HCT116 (cell line): ENCODE data around the gene FMOD. TPM values are rescaled to one million over a fixed set of nuclear protein-coding genes. Genes with fewer than 3 reads are reported as not detected.

ENCODE experiments used
- ATAC-seq: fragments of 200-7000 bp; cut with Tn5 transposase; 2 replicates; pipeline ENCODE4 v1.9.1; 2020; ENCODE audit warnings: mild to moderate bottlenecking, moderate library complexity
- BruUV-seq: library from RNA; stranded (reverse); fragments of 400-500 nt; replicated peaks from 2 replicates; lab custom pipeline; 2021; lab: Mats Ljungman, UMichigan
- CTCF ChIA-PET: fragments of 300-600 bp; sonication (Branson Sonifier 250); formaldehyde crosslinking; loops from one replicate; lab custom pipeline; 2021; ENCODE audit warnings: antibody characterized with exemption; lab: Charles Lee
- POLR2A ChIA-PET: fragments of 300-600, 350-600 bp; sonication (Branson Sonifier 250); formaldehyde crosslinking; loops from one replicate; lab custom pipeline; 2021; ENCODE audit warnings: antibody characterized with exemption; lab: Charles Lee
- RAD21 ChIA-PET, 2 experiments: fragments of 300-600 bp; sonication (Branson Sonifier 250); formaldehyde crosslinking; loops; one replicate each; lab custom pipeline; 2023; ENCODE audit warnings: low total read pairs in 2 of 2; ENCODE audit not compliant: uncharacterized antibody in 2 of 2, unreplicated experiment in 2 of 2, low non-redundant PET in 1 of 2; lab: Charles Lee
- DNase-seq: peaks from one replicate; pipeline ENCODE4 v3.0.0-alpha.2; 2010; ENCODE audit warnings: low read depth, low spot score
- H2AFZ ChIP-seq: fragments of 200-600 bp; shearing (Covaris generic), sonication (generic); 2 replicates; pipeline ENCODE4 v1.6.1; 2017; ENCODE audit warnings: low read depth, mixed run types, mixed read lengths, antibody characterized with exemption, low read length; ENCODE audit not compliant: poor library complexity, severe bottlenecking
- H3K27ac ChIP-seq: 2 replicates; pipeline ENCODE4 v1.5.1; 2012; ENCODE audit warnings: low read depth, low read length
- H3K27me3 ChIP-seq: fragments of 200-600 bp; sonication (generic); 2 replicates; pipeline ENCODE4 v1.6.1; 2016; ENCODE audit warnings: mixed run types, low read length, mixed read lengths; ENCODE audit not compliant: insufficient read depth
- H3K36me3 ChIP-seq, 2 experiments: fragments of 200-500 bp in 1 of 2; fragments of 200-600 bp in 1 of 2; sonication (Bioruptor generic) in 1 of 2; sonication (generic) in 1 of 2; 2 replicates each; pipeline versions ENCODE4 v1.5.1 to v1.6.1; 2014 to 2016; ENCODE audit warnings: low read length in 2 of 2, inconsistent platforms in 1 of 2, mixed read lengths in 1 of 2, mixed run types in 1 of 2; ENCODE audit not compliant: insufficient read depth in 2 of 2, control insufficient read depth in 1 of 2
- H3K4me1 ChIP-seq, 2 experiments: fragments of 200-600 bp in 1 of 2; sonication (generic) in 1 of 2; 2 replicates each; pipeline versions ENCODE4 v1.5.1 to v1.6.1; 2012 to 2017; ENCODE audit warnings: low read length in 2 of 2, inconsistent platforms in 1 of 2, mild to moderate bottlenecking in 1 of 2, mixed read lengths in 1 of 2, mixed run types in 1 of 2, moderate library complexity in 1 of 2; ENCODE audit not compliant: insufficient read depth in 2 of 2, control insufficient read depth in 1 of 2
- H3K4me2 ChIP-seq: fragments of 200-600 bp; sonication (generic); 2 replicates; pipeline ENCODE4 v1.6.1; 2017; ENCODE audit warnings: mixed run types, low read length, mixed read lengths
- H3K4me3 ChIP-seq, 2 experiments: fragments of 200-600 bp in 1 of 2; sonication (generic) in 1 of 2; replicated peaks in 1 of 2; 2 replicates each; pipeline ENCODE4 v1.5.1; 2011 to 2016; ENCODE audit warnings: low read length in 2 of 2, control low read depth in 1 of 2, low read depth in 1 of 2, mild to moderate bottlenecking in 1 of 2, mixed read lengths in 1 of 2, mixed run types in 1 of 2
- H3K79me2 ChIP-seq: fragments of 200-600 bp; sonication (generic); 2 replicates; pipeline ENCODE4 v1.6.1; 2017; ENCODE audit warnings: mild to moderate bottlenecking, mixed run types, low read length, moderate library complexity, mixed read lengths; ENCODE audit not compliant: insufficient read depth
- H3K9ac ChIP-seq: fragments of 200-600 bp; sonication (generic); 2 replicates; pipeline ENCODE4 v1.6.1; 2016; ENCODE audit warnings: low read length, mixed read lengths
- H3K9me2 ChIP-seq: fragments of 200-600 bp; sonication (generic), shearing (Covaris generic); 2 replicates; pipeline ENCODE4 v1.6.1; 2017; ENCODE audit warnings: mixed run types, mild to moderate bottlenecking, moderate library complexity; ENCODE audit not compliant: insufficient read depth
- H3K9me3 ChIP-seq, 2 experiments: fragments of 200-500 bp in 1 of 2; fragments of 200-600 bp in 1 of 2; sonication (Bioruptor generic) in 1 of 2; sonication (generic) in 1 of 2; 2 replicates each; pipeline ENCODE4 v1.6.1; 2014 to 2017; ENCODE audit warnings: low read length in 2 of 2, mixed read lengths in 2 of 2, inconsistent platforms in 1 of 2, low read depth in 1 of 2, mild to moderate bottlenecking in 1 of 2, mixed run types in 1 of 2, moderate library complexity in 1 of 2; ENCODE audit not compliant: control insufficient read depth in 1 of 2, insufficient read depth in 1 of 2
- H4K20me1 ChIP-seq: fragments of 200-600 bp; sonication (generic), shearing (Covaris generic); 2 replicates; pipeline ENCODE4 v1.6.1; 2017; ENCODE audit warnings: mixed run types, mild to moderate bottlenecking, moderate library complexity; ENCODE audit not compliant: insufficient read depth
- CEBPB ChIP-seq: IDR thresholded peaks from 2 replicates; pipeline ENCODE4 v1.6.1; 2012; ENCODE audit warnings: low read depth
- EZH2 ChIP-seq: fragments of 200-600 bp; sonication (generic); IDR thresholded peaks from 2 replicates; pipeline ENCODE4 v1.6.1; 2017; ENCODE audit warnings: antibody characterized with exemption, mixed run types
- EZH2phosphoT487 ChIP-seq: fragments of 200-600 bp; IDR thresholded peaks from 2 replicates; pipeline ENCODE4 v1.6.1; 2018; ENCODE audit warnings: antibody characterized with exemption, borderline replicate concordance
- FOSL1 ChIP-seq: IDR thresholded peaks from 2 replicates; pipeline ENCODE4 v1.6.1; 2012; ENCODE audit warnings: low read depth
- RAD21 ChIP-seq: IDR thresholded peaks from 2 replicates; pipeline ENCODE4 v1.6.1; 2012; ENCODE audit warnings: low read depth, mild to moderate bottlenecking
- SIN3A ChIP-seq: IDR thresholded peaks from 2 replicates; pipeline ENCODE4 v1.6.1; 2012; ENCODE audit warnings: low read depth
- intact Hi-C: fragments of 100-400 bp; cut with micrococcal nuclease; formaldehyde crosslinking; loops from 2 replicates; pipeline ENCODE4 v1.10.0; 2022
- total RNA-seq: library from RNA; stranded (reverse); gene quantifications from one replicate; pipeline ENCODE4 v1.2.1, GENCODE V29; 2021; ENCODE audit not compliant: unreplicated experiment
- TF ChIP-seq, protein P1 (sequence below): IDR thresholded peaks from 2 replicates; pipeline ENCODE4 v1.6.1; 2012
- TF ChIP-seq, protein P2 (sequence below), 3 experiments: fragments of 200-600 bp in 1 of 3; sonication (generic) in 1 of 3; IDR thresholded peaks in 2 of 3; conservative IDR thresholded peaks in 1 of 3; 2 replicates each; pipeline ENCODE4 v1.5.1; 2012 to 2017; ENCODE audit warnings: low read depth in 2 of 3, low read length in 2 of 3, antibody characterized with exemption in 1 of 3, borderline replicate concordance in 1 of 3, control low read depth in 1 of 3, mild to moderate bottlenecking in 1 of 3, mixed read lengths in 1 of 3, mixed run types in 1 of 3, moderate library complexity in 1 of 3; ENCODE audit not compliant: insufficient read depth in 1 of 3

Gene FMOD
- total RNA-seq, 1 experiment from 2014 or later, result not detected

- ChIA-PET RAD21 (interaction anchor here (0.7 to 1.3 kb wide), 3 partner anchors 100 to 148 kb away, joined by 3 to 5 read pairs (median 3); no protein-coding TSS in a partner anchor), POLR2A (no interaction called here), CTCF (interaction anchor here (0.6 to 3.8 kb wide), 10 partner anchors 10 to 301 kb away, joined by 3 to 26 read pairs (median 6); no protein-coding TSS in a partner anchor)
- H3K36me3 ChIP-seq, result no peaks in the 10 kb centered on the region
- BruUV-seq, result no TSS peak
- peak overlapping the region; percentile 69 for H2AFZ ChIP-seq
- peaks cover 15% of the 10 kb centered on the region; the same call in 1 of the 2 replicates for H3K27me3 ChIP-seq
- peak; percentile 76 for DNase-seq
- H3K4me1 ChIP-seq, result peaks cover 0 to 6% of the 10 kb centered on the region in 2 experiments; a peak in 2 of 4 replicates
- H3K9ac ChIP-seq, result no peak overlapping the region
- H3K4me3 ChIP-seq, result no peak overlapping the region
- TF ChIP-seq FOSL1 (no peak), EZH2phosphoT487 (no peak), SIN3A (no peak), RAD21 (peak; percentile 95), CEBPB (no peak), EZH2 (no peak)
- TF ChIP-seq, protein P1, sequence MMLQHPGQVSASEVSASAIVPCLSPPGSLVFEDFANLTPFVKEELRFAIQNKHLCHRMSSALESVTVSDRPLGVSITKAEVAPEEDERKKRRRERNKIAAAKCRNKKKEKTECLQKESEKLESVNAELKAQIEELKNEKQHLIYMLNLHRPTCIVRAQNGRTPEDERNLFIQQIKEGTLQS, result no peak
- TF ChIP-seq, protein P2, sequence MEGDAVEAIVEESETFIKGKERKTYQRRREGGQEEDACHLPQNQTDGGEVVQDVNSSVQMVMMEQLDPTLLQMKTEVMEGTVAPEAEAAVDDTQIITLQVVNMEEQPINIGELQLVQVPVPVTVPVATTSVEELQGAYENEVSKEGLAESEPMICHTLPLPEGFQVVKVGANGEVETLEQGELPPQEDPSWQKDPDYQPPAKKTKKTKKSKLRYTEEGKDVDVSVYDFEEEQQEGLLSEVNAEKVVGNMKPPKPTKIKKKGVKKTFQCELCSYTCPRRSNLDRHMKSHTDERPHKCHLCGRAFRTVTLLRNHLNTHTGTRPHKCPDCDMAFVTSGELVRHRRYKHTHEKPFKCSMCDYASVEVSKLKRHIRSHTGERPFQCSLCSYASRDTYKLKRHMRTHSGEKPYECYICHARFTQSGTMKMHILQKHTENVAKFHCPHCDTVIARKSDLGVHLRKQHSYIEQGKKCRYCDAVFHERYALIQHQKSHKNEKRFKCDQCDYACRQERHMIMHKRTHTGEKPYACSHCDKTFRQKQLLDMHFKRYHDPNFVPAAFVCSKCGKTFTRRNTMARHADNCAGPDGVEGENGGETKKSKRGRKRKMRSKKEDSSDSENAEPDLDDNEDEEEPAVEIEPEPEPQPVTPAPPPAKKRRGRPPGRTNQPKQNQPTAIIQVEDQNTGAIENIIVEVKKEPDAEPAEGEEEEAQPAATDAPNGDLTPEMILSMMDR (IDR thresholded peaks at IDR 0.05 in 2 of 3, conservative IDR thresholded peaks at IDR 0.05 in 1 of 3; ENCODE audit: borderline replicate concordance in 1 of 3, insufficient read depth in 1 of 3, low read depth in 2 of 3, low read length in 2 of 3), result peak; percentile 88 to 96 (median 94)
- no peaks in the 10 kb centered on the region for H3K9me2 ChIP-seq
- peak overlapping the region; percentile 29; the same call in 1 of the 2 replicates for H3K4me2 ChIP-seq
- H3K79me2 ChIP-seq, result no peaks in the 10 kb centered on the region
- intact Hi-C loops, result loop anchor here (1.0 to 5.0 kb wide), 4 partner anchors 101 to 363 kb away; no protein-coding TSS in a partner anchor
- H3K27ac ChIP-seq, result no peak overlapping the region
- H3K9me3 ChIP-seq, result no peaks in the 10 kb centered on the region
- H4K20me1 ChIP-seq, result no peaks in the 10 kb centered on the region
- peak; percentile 76 for ATAC-seq
Observed at GRCh38 chr1:203340112-203340790, 10.7 kb downstream of the FMOD start.
